Measurements from ENCODE around the gene CACNA1E.

CACNA1E gene

DNA sequence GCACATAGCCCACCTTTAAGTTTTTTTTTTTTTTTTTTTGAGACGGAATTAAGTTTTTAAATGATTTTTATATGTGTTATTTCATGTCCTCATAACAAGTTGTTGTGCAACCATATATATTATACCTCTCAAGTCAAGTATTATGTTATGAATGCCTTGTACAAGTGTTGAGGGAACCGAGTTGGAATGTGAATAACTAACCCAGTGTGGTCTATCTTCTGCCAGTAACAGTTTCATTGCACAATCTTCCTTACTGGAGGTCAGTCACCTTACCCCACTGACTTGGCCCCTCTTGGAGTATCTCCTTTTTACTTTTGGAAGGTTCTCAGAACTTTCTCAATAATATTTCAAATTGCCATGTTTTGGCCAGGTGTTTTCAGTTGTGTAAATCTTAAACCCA, 201.9 kb downstream of the CACNA1E start:
- DNase-seq (ENCODE audit: low read depth) = no peak

DNA sequence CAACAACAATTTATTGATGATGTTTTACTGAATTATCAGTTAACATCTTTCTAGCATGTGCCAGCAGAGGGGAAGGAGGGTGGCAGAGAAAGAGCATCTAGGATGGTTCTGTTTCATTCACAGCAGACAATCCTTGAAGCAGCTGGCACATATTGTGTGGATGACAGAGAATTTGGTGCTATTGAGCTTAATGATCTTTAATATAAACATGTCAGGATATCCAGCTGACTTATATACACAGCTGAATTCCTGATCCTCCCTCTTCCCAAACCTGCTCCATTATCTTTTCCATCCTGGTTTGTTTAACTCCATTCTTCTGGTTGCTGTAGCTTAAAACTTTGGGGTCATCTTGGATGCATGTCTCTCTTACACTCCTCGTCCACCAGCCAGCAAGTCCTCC, 218.6 kb downstream of the CACNA1E start:
- no peak for DNase-seq (ENCODE audit: low read depth)

DNA sequence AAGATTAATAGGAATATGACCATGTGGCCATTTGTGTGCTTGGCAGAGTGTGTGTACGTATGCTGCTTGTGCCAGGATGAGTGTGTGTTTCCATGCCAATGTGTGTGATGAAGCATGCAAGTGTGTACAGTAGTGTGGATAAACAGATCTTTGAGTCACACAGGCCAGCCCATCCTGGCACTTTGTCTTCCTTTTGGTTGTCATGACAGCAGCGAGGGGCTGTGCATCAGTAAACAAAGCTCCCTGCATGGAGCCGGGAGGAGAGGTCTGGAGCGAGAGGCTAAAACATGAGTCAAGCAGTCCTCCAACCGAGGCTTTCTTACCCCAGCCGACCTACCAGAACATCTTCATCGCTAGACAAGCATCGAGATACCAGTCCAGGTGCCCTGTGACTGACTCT, 221.2 kb downstream of the CACNA1E start:
- no peak for DNase-seq (ENCODE audit: low read depth)

DNA sequence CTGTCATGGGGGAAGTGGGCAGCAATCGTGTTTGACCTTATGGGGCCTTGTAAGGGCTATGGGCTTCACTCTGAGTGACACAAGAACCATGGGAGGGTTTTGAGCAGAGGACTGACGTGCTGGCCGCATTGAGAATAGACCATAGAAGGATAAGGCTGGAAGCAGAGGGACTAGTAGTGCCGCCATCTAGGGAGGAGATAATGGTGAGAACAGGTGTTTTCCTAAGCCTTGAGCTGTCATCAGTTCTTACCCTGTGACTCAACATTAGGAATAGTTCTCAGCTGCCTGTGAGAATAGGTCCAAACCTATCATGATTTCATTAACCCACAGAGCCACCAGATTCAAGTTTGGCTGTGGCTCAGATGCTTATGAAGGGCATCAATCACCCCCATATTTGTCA, 228.5 kb downstream of the CACNA1E start:
- DNase-seq (ENCODE audit: low read depth) = no peak

DNA sequence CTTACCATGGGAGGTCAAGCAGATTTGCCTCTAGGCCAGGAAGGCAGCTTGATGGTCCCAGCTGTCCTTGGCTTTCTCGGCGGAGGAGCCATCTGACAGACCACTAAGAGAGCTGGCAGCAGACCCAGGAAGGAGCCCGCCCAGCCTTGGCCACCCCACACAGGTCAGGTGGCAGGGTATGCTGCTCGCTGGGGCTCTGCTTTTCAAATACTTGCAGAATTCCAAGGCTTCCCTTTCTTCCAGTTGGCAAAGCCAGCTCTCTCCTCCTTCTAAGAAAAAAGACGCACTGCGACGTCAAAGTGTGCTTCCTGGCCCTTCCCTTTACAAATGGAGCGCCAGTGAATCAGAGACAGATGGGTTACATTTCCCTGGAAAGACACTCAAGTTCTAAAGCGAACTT, 229.4 kb downstream of the CACNA1E start:
- DNase-seq (ENCODE audit: low read depth) = no peak

DNA sequence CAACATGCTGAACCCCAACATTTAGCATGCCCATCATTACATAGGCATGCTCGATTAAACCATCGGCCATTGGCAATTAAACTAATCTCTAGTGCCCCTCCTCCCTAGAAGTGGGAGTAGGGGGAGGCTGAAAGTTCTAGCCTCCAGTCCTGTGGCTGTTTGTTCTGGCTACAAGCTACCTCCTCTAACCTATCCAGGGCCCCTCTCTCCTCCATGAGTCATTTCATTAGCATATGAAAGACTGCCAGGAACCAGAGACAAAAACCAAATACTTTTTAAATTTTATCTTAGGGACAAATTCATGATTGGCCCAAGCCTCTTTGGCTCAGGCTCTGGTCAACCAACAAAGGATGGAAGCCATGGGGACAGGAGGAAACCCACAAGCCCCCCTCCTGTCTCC, 231.1 kb downstream of the CACNA1E start:
- DNase-seq (ENCODE audit: low read depth) = no peak

DNA sequence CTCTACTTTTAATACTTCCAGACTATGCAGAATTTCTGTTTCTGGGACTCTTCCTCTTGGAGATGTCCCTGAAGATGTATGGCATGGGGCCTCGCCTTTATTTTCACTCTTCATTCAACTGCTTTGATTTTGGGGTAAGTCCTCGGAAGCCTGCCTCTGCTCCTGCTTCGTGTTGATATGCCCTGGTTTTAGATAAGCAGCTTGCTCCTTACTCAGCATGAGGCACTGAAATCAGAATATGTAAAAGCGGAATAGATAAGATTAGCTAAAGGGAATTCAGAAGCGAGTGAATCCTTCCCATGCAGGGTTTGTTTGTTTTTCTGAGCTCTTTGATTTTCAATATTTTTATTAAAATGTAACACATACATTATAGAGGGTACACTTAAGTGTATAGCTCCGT, 234.7 kb downstream of the CACNA1E start:
- DNase-seq (ENCODE audit: low read depth) = no peak

DNA sequence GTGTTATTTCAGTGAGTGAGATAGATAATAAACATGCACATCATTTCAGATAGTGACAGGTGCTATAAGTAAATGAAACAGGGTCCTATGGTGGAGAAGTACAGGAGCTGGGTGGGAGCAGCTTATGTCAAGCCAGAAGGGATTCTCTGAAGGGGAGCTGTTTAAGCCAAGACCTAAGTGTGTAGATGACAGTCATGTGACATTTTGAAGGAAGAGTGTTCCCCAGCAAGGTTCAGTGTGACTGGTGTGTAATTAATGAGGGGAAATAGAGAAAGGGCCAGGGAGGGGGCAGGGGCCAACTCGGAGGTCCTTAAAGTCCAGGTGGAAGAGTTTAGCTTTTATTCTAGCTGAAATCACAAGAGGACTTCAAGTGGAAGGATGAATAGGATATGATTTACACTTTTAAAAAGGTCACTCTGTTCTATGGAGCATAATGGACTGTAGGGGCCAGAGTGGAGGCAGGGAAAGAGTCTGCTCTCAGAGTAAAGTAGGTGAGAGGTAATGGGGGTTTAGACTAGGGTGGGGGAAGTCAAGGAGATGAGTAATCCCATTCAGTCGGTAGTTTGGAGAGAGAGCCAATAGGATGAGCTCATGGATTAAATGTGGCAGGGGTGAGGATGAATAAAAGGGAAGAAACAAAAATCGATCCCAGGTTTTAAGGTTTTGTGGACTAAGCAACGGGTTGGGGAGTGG, 243.1 kb downstream of the CACNA1E start:
- DNase-seq (ENCODE audit: low read depth) = no peak

DNA sequence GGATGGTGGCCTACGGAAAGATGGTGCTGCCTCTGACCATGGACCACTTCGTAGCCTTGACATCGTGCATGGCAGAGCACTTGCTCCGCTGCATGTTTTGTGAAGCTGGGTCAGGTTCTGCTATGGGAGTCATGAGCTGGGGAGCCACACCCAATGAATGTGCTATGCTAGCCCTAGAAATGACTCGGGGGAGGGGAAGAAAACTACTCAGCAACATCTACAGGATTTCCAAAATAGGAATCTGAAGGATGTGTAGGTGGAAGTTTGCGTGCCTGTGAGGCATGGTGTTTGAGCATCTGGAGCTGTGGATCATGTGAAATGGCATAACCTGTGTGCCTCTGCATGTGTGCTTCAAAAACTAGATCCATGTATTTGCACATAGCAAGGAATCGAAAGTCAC, 247.3 kb downstream of the CACNA1E start:
- no peak for DNase-seq (ENCODE audit: low read depth)

DNA sequence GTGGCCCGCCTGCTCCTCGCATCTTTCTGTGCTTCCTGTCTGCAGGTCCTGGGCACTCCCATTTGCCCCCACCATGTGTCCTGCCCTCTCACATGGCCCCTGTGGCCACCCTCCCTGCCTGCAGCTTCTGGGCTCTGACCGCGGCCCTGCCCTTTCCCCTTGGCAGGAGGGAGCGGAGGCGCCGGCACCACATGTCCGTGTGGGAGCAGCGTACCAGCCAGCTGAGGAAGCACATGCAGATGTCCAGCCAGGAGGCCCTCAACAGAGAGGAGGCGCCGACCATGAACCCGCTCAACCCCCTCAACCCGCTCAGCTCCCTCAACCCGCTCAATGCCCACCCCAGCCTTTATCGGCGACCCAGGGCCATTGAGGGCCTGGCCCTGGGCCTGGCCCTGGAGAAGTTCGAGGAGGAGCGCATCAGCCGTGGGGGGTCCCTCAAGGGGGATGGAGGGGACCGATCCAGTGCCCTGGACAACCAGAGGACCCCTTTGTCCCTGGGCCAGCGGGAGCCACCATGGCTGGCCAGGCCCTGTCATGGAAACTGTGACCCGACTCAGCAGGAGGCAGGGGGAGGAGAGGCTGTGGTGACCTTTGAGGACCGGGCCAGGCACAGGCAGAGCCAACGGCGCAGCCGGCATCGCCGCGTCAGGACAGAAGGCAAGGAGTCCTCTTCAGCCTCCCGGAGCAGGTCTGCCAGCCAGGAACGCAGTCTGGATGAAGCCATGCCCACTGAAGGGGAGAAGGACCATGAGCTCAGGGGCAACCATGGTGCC, 249.1 kb downstream of the CACNA1E start:
- DNase-seq (ENCODE audit: low read depth) = no peak

DNA sequence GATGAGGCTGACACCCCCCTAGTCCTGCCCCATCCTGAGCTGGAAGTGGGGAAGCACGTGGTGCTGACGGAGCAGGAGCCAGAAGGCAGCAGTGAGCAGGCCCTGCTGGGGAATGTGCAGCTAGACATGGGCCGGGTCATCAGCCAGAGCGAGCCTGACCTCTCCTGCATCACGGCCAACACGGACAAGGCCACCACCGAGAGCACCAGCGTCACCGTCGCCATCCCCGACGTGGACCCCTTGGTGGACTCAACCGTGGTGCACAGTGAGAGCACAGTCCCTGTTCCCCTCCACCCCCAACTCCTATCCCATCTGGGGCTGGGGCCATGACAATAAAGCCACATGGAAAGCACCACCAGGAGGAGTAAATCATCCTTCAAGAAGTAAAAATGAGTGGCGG, 250.2 kb downstream of the CACNA1E start:
- DNase-seq (ENCODE audit: low read depth) = no peak

DNA sequence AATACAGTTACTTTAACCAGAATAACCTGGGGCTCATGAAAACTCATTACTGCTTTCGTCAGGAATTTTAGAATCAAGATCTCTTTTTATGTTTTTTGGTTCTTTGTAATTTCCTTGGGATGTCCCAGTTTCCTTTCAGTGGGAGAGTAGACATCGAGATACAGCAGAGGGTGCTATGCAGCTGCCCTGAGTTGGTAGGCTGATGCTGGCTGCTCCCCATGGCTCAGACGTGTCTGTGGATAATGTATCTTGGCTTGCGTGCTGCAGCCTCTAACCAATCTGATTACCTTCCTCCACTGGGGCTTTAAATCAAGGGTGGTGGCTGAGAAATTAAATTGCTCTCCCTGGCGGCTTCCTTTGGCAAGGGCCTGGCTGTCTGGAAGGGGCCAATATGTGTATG, 253.7 kb downstream of the CACNA1E start:
- DNase-seq (ENCODE audit: low read depth) = no peak

DNA sequence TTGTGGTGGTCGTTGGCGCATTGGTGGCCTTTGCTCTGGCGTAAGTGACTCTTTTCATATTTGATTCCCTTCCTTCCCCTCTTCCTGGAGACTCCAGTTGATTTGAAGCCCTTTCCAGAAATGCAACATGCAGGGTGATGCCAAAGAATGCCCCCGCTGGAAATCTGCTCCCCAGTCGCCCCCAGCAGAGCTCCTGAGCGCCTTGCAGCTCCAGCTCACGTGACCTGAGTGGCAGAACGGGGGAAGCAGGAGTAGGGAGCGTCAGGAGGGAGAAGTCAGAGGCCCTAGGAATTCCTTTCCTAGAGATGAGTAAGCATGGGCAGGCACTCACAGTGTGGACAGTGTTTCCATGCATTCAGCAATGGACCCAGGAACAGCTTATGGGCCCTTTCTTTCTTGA, 255.9 kb downstream of the CACNA1E start:
- DNase-seq (ENCODE audit: low read depth) = no peak

DNA sequence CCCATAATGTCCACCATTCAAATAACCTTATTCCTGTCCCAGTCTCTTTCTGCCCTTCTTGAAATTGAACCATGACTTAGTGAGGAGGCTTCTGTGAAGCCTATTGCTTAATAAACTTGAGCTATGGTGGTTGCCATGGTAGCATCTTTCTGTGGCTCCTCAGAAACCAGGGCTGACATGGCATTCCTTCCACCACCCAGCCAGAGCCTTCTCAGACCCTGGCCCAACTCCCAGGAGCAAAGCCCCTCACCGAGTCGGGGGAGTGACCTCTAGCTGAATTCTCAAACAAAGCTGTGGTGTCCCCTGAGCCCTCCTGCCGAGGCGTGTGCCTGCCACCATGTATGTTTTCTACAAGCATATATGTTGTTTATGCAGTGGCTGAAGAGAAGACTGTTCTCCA, 259.1 kb downstream of the CACNA1E start:
- no peak for DNase-seq (ENCODE audit: low read depth)

DNA sequence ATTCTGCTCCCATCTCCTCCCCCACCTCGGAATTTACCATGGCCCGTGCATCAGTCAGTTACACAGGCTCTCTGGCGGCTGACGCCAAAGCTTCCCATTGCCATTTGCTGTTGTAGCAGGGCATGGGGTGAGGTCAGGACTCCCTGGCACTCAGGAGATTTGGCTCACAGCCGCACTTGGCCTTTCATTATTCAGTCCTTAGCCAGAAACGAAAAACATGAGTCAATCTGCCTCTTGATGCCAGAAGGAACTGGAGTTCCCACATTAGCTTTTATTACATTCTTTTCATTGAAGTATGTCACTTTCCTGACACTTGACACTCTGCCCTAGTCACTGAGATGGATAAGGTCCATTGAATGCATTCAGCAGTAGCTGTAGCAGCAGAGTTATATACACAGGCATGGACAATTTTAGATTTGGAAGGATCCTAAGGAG, 260.6 kb downstream of the CACNA1E start:
- no peak for DNase-seq (ENCODE audit: low read depth)

DNA sequence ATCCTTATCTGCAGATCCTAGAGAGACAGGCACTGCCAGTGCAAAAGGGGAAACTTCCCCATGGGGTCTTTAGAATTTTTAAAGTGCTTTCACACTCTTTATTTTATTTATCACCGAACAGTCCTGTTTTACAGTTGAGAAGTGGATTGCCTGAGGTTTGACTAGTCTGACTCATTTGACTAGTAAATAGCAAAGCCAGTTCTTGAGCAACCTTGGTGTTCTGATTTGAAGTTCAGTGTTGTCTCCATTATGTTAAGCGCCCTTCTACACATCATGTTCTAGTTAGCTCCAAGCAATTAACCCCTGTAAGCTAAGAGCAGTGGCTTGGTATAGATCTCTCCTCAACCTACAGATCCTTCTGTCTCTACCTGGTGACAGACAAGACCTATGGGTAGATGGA, 262.9 kb downstream of the CACNA1E start:
- no peak for DNase-seq (ENCODE audit: low read depth)

DNA sequence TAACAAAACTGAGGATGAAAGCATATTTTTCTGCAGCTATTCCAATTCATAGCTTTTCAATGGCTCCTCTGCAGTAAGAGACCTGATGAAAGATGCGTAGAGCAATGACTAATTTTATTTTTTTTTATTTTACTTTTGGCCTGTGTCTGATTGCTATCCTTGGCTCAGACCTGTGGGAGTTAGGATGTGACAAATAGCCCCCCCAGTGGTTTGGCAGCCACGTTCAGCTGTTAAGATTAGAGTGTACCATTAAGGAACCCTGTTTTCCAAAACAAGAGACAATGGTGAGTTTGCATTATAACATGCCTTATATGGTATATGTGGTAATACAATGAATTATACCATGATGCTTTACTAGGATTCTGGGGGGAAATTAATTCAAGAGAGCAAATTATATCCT, 264.7 kb downstream of the CACNA1E start:
- DNase-seq (ENCODE audit: low read depth) = no peak

DNA sequence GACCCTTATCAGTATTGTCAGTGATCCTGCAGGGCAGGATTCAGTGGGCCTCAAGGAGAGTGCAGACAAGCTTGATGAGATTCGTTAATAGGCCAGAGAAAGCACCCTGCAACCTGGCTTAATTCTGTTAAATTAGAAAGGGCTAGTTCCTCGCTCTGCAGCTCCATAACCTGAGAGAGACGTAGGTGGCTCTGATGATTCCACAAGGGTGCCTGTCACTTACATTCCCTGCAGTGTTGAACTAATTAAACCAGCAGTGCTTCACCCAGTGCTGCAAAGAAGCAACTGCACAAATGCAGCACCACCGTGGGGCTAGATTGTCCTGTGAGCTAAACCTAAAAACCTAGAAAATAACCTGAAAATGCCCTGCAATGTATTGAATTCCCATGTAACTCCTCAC, 270.8 kb downstream of the CACNA1E start:
- DNase-seq (ENCODE audit: low read depth) = no peak

DNA sequence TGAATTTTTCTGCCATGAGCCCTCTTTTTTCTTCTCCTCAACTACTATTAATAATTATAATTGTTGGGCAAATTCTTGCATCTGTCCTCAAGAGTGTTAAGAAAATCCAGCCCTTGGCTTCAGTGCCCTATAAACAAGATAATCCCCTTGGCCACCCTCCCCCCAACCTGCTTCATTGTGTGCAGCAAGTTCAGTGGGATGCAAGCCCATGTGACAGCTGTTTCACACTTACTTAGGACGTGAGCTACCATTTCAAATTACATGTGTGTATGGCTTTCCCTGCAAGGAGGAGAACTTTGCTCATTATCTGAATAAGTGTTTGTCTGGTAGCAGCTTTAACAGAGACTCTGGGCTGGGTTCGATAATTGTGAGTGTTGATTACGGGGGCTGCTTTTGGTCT, 276.2 kb downstream of the CACNA1E start:
- DNase-seq (ENCODE audit: low read depth) = no peak

DNA sequence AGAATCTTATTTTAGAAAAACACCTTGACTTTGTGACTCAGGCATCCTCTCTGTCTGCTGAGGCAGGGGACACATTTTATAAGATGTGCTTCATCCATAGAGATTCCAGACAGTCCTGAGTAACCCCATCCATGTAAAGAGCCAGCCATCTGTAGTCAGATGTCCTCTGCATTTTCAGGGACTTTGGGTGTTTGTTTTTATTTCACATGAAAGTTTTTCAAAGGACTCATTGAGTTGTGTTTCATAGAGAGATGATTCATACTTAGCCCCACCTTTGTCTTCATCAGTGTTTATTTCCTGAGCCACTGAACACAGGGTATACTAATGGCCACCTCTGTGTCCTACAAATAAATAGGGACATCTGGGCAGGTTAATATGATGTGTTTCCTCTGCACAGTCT, 280.4 kb downstream of the CACNA1E start:
- DNase-seq (ENCODE audit: low read depth) = no peak

DNA sequence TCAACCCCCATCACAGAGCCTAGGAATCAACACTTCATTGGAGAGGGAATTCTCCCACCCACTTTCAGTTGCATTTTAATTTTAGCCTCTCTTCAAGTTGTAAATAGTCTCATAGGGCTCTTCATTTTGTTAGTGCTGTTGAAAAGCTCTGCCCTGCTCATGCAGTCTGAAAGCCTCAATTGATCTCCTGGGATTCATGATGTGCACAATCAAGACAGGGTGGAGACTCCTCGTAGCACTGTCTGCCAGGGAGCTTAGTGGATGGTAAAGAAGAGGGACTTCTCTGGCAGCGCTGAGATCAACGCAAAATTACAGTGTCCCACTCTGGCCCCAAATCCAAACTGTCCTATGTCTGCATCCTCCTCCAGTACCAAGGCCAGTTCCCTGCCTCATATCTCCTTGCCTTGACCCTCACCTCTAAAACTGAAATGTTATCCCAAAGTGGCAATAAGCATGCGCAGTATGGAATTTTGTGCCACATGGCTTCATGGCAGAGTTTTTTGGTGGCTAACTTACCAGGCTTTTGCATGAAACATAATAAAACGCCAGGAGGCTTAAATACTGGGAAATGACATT, 282.2 kb downstream of the CACNA1E start:
- no peak for DNase-seq (ENCODE audit: low read depth)

DNA sequence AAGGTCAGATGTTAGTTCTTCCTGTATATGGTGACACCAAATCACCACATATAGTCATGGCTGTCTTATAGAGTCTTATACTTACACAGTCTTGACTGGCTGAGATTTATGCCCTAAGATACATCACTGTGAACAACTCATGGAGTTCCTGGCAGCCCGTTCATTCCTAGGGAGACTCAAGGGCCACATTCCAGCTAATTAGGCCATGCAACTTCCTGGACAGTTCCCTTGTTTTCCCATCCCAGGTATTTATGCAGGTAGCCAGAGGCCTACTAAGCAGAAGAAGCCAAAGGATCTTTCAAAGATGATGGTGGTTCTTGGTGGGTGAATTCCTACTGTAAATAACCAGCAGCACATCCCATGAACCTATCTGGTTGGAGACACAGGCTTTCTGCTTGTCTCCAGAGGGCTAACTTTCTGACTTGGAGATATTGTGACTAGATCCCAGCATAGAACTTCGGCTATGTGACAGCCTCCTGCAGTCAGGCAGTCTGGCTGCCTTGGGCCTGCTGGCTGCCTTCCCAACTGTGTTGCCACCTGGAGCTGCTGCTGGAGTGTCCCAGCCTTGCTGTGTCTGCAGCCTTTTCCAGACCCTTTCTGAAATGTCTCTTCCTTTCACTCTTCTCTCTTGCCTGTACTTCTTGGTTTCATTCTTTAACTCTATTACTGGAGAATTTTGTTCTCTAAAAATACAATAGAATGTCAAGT, 283.8 kb downstream of the CACNA1E start:
- no peak for DNase-seq (ENCODE audit: low read depth)

Measured in T-helper 22 cell (primary cell).